A549 treated with dexamethasone at 1 μM for 4 hours (cell line): ENCODE results near the gene BLMH. TPM values are rescaled to one million over a fixed set of nuclear protein-coding genes. Genes with fewer than 3 reads are reported as not detected.

ENCODE experiments used
- total RNA-seq: library from RNA; stranded (reverse); fragments of 200-300 nt; extraction: Qiagen RNA extraction; gene quantifications from 5 replicates; pipeline ENCODE4 v1.2.3, GENCODE V29; 2022

Gene BLMH
- 39.0 to 45.0 TPM (median 43.3 TPM) in 5 replicates for total RNA-seq

GRCh38 chr17:30291543-30292285 is at the start of gene BLMH:
Gene BLMH, minus strand, starts transcription at chr17:30291944. Its CDS starts 125 bp downstream, at chr17:30291819.

GRCh38 chr17:30333503-30334360 is 42.0 kb upstream of the BLMH start, which contains the start of gene TMIGD1:
Gene TMIGD1, minus strand, starts transcription at chr17:30334057. Its CDS starts 1,924 bp downstream, at chr17:30332133.

GRCh38 chr17:30235386-30236296 is 56.1 kb downstream of the BLMH start, which contains the start of gene SLC6A4:
Gene SLC6A4, minus strand, starts transcription at chr17:30235697. Its CDS starts 13,739 bp downstream, at chr17:30221958.

Other genes with a start within 250 kb of the BLMH start
- 30.1 to 35.8 TPM (median 32.1 TPM) in 5 replicates for gene NSRP1, start 175.1 kb downstream of the BLMH start, total RNA-seq
- gene SLC6A4, start 56.2 kb downstream of the BLMH start, total RNA-seq = 0.06 to 0.12 TPM in 2 of 5 replicates, not detected in the others
- not detected in 5 replicates for gene TMIGD1, start 42.1 kb upstream of the BLMH start, total RNA-seq
- 23.6 to 46.6 TPM (median 39.4 TPM) in 5 replicates for gene CPD, start 87.0 kb upstream of the BLMH start, total RNA-seq
- gene GOSR1, start 185.5 kb upstream of the BLMH start, total RNA-seq = 40.3 to 48.3 TPM (median 44.6 TPM) in 5 replicates